ENCODE results near the gene POC1A. TPM values are rescaled to one million over a fixed set of nuclear protein-coding genes. Genes with fewer than 3 reads are reported as not detected.

POC1A gene
- 2.3 and 2.4 TPM in 2 replicates for total RNA-seq

- DNase-seq: peak; percentile 84
- Mint-ChIP-seq H3K4me1 (peaks cover 13% of the 10 kb centered on the region), H3K4me3 (peak within 1 kb of the TSS; percentile 96), H3K27ac (peak within 1 kb of the TSS; percentile 97), H3K27me3 (no peaks in the 10 kb centered on the region), H3K36me3 (ENCODE audit: low read depth) (peaks cover 2% of the 10 kb centered on the region), H3K9me3 (no peaks in the 10 kb centered on the region)
- ChIA-PET POLR2A (interaction anchor here (0.6 to 2.5 kb wide), 21 partner anchors 9 to 213 kb away, joined by 3 to 31 read pairs (median 4); partner anchors contain the start of genes ABHD14A, ABHD14B, ACY1 and ALAS1), CTCF (interaction anchor here (0.8 to 1.7 kb wide), 7 partner anchors 13 to 1539 kb away, joined by 3 to 4 read pairs (median 3); partner anchors contain the start of genes ABHD14A, ABHD14B and DUSP7)
- peak; percentile 87 for ATAC-seq (ENCODE audit: low read depth)
- intact Hi-C loops (cut with micrococcal nuclease): loop anchor here (1.0 to 10.0 kb wide), 6 partner anchors 43 to 1537 kb away; partner anchors contain the start of genes MAPKAPK3, NT5DC2, PARP3 and TLR9
- TF ChIP-seq CTCF (IDR thresholded peaks at IDR 0.05): no peak
Measured at GRCh38 chr3:52154135-52155094, at the start of gene POC1A. Gene POC1A (minus strand): TSS chr3:52154423. CDS start chr3:52154372, 51 bp downstream.

GRCh38 chr3:52203701-52204100 lies 49.5 kb upstream of the POC1A start:
- intact Hi-C loops (cut with micrococcal nuclease): no loop called here
- Mint-ChIP-seq H3K4me3 (no peak overlapping the region), H3K4me1 (peaks cover 25% of the 10 kb centered on the region), H3K27me3 (no peaks in the 10 kb centered on the region), H3K27ac (no peak overlapping the region), H3K9me3 (no peaks in the 10 kb centered on the region), H3K36me3 (ENCODE audit: low read depth) (peaks cover 85% of the 10 kb centered on the region)
- ATAC-seq (ENCODE audit: low read depth) (no peak), DNase-seq (no peak)
- CTCF ChIA-PET: no interaction called here
- no peak for TF ChIP-seq CTCF (IDR thresholded peaks at IDR 0.05)
- POLR2A ChIA-PET: no interaction called here

- Mint-ChIP-seq H3K27ac (no peak overlapping the region), H3K9me3 (no peaks in the 10 kb centered on the region), H3K27me3 (no peaks in the 10 kb centered on the region), H3K36me3 (ENCODE audit: low read depth) (peaks cover 78% of the 10 kb centered on the region), H3K4me3 (no peak overlapping the region), H3K4me1 (peaks cover 32% of the 10 kb centered on the region)
- intact Hi-C loops (cut with micrococcal nuclease): no loop called here
- ATAC-seq (ENCODE audit: low read depth) (no peak), DNase-seq (no peak)
- no peak for TF ChIP-seq CTCF (IDR thresholded peaks at IDR 0.05)
- POLR2A ChIA-PET: no interaction called here
- CTCF ChIA-PET: no interaction called here
Measured at GRCh38 chr3:52202384-52203077, 48.3 kb upstream of the POC1A start.

- H3K4me3 Mint-ChIP-seq: no peak overlapping the region
- ChIA-PET POLR2A (interaction anchor here (0.6 to 1.2 kb wide), 3 partner anchors 8 to 204 kb away, joined by 3 to 5 read pairs (median 3); partner anchors contain the start of gene POC1A), CTCF (no interaction called here)
- no peaks in the 10 kb centered on the region for H3K9me3 Mint-ChIP-seq
- no peaks in the 10 kb centered on the region for H3K27me3 Mint-ChIP-seq
- DNase-seq: no peak
- intact Hi-C loops (cut with micrococcal nuclease): no loop called here
- peaks cover 65% of the 10 kb centered on the region for H3K36me3 Mint-ChIP-seq (ENCODE audit: low read depth)
- H3K27ac Mint-ChIP-seq: no peak overlapping the region
- H3K4me1 Mint-ChIP-seq: peaks cover 38% of the 10 kb centered on the region
- TF ChIP-seq CTCF (IDR thresholded peaks at IDR 0.05): no peak
- no peak for ATAC-seq (ENCODE audit: low read depth)
Measured at GRCh38 chr3:52200981-52201679, 46.9 kb upstream of the POC1A start.

Measured in activated B cell treated with CpG ODN at 0.5 μM for 24 hours (primary cell).